Inferior parietal cortex (tissue), 1 donor: Measurements from ENCODE around the gene DPM3.

Experiments used
- DNase-seq: peaks from one replicate; pipeline ENCODE4 v3.0.0-alpha.2; 2016; ENCODE audit errors: extremely low spot score

The DPM3 gene

GRCh38 chr1:155094622-155094948, 45.7 kb downstream of the DPM3 start:
- DNase-seq = no peak

GRCh38 chr1:155093911-155094621, 46.3 kb downstream of the DPM3 start:
- DNase-seq = peak; percentile 71

GRCh38 chr1:155092641-155093040, 47.7 kb downstream of the DPM3 start:
- DNase-seq = no peak

- no peak for DNase-seq
Observed at GRCh38 chr1:155092131-155092530, 48.2 kb downstream of the DPM3 start.

GRCh38 chr1:155091071-155092051, 49.0 kb downstream of the DPM3 start:
- DNase-seq = peak; percentile 86
